ENCODE measurements around the gene TNFRSF4. TPM values are rescaled to one million over a fixed set of nuclear protein-coding genes. Genes with fewer than 3 reads are reported as not detected.

TNFRSF4 gene
- total RNA-seq, 1 experiment from 2014 or later: 0.37 TPM

DNA sequence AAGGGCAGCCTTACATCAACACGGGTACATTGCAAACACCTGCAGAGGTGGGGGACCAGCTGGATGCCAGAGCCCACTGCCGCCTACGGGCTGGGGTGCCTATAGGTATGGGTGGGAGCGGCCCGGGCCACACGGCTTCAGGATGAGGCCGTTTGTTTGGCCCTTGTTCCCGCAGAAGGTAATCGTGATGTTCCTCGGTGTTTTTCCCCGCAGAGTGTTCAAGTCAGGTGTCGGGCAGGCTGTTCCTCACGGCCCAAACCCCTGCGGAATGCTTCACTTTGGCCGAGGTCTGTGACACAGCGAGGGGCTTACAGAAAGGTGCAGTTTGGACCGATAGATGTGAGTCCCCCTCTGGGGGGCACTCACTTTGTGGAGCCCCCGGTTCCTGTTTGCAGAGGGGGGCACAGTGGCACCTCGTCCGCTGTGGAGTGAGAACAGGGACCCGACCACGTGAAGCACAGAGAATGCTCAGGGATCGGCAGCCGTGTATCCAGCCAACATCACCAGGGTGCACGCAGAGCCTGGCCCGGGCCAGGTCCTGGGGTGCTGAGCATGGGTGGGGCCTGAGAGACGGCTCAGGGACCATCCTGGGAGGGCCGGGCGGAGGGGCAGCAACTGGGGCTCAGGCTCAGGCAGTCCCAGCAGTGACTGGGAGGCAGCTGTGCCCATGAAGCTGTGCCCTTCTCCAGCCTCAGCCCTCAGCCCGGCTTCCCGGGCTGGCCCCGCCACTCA, 40.7 kb downstream of the TNFRSF4 start:
- no peak overlapping the region for H3K4me3 ChIP-seq (replicated peaks in 1 of 2; ENCODE audit: low read depth in 1 of 2, low read length in 2 of 2)
- intact Hi-C loops (cut with micrococcal nuclease): no loop called here
- peaks cover 2 to 16% of the 10 kb centered on the region in 2 experiments; a peak in 3 of 4 replicates for H3K4me1 ChIP-seq (ENCODE audit: control insufficient read depth in 1 of 2, insufficient read depth in 2 of 2, low read length in 2 of 2)
- DNase-seq (ENCODE audit: low read depth, low spot score): no peak
- BruUV-seq (replicated peaks): no TSS peak
- H3K4me2 ChIP-seq (ENCODE audit: low read length): no peak overlapping the region
- H3K27me3 ChIP-seq (ENCODE audit: insufficient read depth, low read length): no peaks in the 10 kb centered on the region
- H3K36me3 ChIP-seq (ENCODE audit: control insufficient read depth in 1 of 2, insufficient read depth in 2 of 2, low read length in 2 of 2): peaks cover 0 to 2% of the 10 kb centered on the region in 2 experiments; a peak in 2 of 4 replicates
- TF ChIP-seq ZNF274 (IDR thresholded peaks at IDR 0.05; ENCODE audit: low read depth, low read length): no peak
- no peak for TF ChIP-seq ZBTB33 (IDR thresholded peaks at IDR 0.05; ENCODE audit: extremely low read depth, insufficient replicate concordance, low read length)
- TF ChIP-seq CBX3 (IDR thresholded peaks at IDR 0.05; ENCODE audit: low read depth): no peak
- TF ChIP-seq, protein P1, sequence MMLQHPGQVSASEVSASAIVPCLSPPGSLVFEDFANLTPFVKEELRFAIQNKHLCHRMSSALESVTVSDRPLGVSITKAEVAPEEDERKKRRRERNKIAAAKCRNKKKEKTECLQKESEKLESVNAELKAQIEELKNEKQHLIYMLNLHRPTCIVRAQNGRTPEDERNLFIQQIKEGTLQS (IDR thresholded peaks at IDR 0.05): no peak
- no peak for TF ChIP-seq EZH2 (IDR thresholded peaks at IDR 0.05)
- no peak for TF ChIP-seq TCF7L2 (IDR thresholded peaks at IDR 0.05; ENCODE audit: borderline replicate concordance, extremely low read depth, insufficient read depth, insufficient read length)
- ChIA-PET RAD21 (ENCODE audit: low non-redundant PET in 1 of 2, low total read pairs in 2 of 2, uncharacterized antibody in 2 of 2, unreplicated experiment in 2 of 2) (no interaction called here), CTCF (no interaction called here), POLR2A (no interaction called here)
- H2AFZ ChIP-seq (ENCODE audit: low read depth, low read length, poor library complexity, severe bottlenecking): no peak overlapping the region
- no peak overlapping the region for H3K27ac ChIP-seq (ENCODE audit: low read depth, low read length)
- peaks cover 3% of the 10 kb centered on the region; the same call in 1 of the 2 replicates for H3K79me2 ChIP-seq (ENCODE audit: insufficient read depth, low read length)
- no peak for ATAC-seq
- H3K9me3 ChIP-seq (ENCODE audit: control insufficient read depth in 1 of 2, insufficient read depth in 1 of 2, low read depth in 1 of 2, low read length in 2 of 2): no peaks in the 10 kb centered on the region
- H3K9me2 ChIP-seq (ENCODE audit: insufficient read depth): no peaks in the 10 kb centered on the region
- H4K20me1 ChIP-seq (ENCODE audit: insufficient read depth): no peaks in the 10 kb centered on the region
- no peak overlapping the region for H3K9ac ChIP-seq (ENCODE audit: low read length)

Data from HCT116 (cell line).